Activated gamma-delta T cell (primary cell): ENCODE measurements around the gene LHFPL3.
"Not testable (repeated sequence)": the region's sequence is repeated elsewhere in the genome, so short reads cannot be mapped to it uniquely, and the experiment has no call there.

Source experiments
- DNase-seq: peaks from one replicate; lab custom pipeline; 2025; lab: John Stamatoyannopoulos, UW

LHFPL3 gene

GRCh38 chr7:104595591-104595990, 267.2 kb downstream of the LHFPL3 start:
- DNase-seq = not testable (repeated sequence)

GRCh38 chr7:104603957-104604356, 275.6 kb downstream of the LHFPL3 start:
- no peak for DNase-seq

GRCh38 chr7:104604706-104605105, 276.3 kb downstream of the LHFPL3 start:
- DNase-seq = no peak

- no peak for DNase-seq
These were observed 292.9 kb downstream of the LHFPL3 start for GRCh38 chr7:104621321-104621720.

GRCh38 chr7:104625956-104626355, 297.6 kb downstream of the LHFPL3 start:
- DNase-seq = no peak

GRCh38 chr7:104627516-104627915, 299.1 kb downstream of the LHFPL3 start:
- no peak for DNase-seq

GRCh38 chr7:104628017-104628416, 299.6 kb downstream of the LHFPL3 start:
- no peak for DNase-seq

- no peak for DNase-seq
These were observed 301.0 kb downstream of the LHFPL3 start for GRCh38 chr7:104629408-104629807.

GRCh38 chr7:104640506-104640905, 312.1 kb downstream of the LHFPL3 start:
- DNase-seq = no peak

- DNase-seq = no peak
These were observed 314.2 kb downstream of the LHFPL3 start for GRCh38 chr7:104642560-104642959.

- DNase-seq = no peak
These were observed 315.3 kb downstream of the LHFPL3 start for GRCh38 chr7:104643587-104644217.

GRCh38 chr7:104650991-104651640, 322.7 kb downstream of the LHFPL3 start:
- no peak for DNase-seq

GRCh38 chr7:104652434-104652833, 324.0 kb downstream of the LHFPL3 start:
- no peak for DNase-seq

- no peak for DNase-seq
These were observed 324.5 kb downstream of the LHFPL3 start for GRCh38 chr7:104652865-104653264.

GRCh38 chr7:104653825-104654401, 325.5 kb downstream of the LHFPL3 start:
- DNase-seq = no peak

- DNase-seq = no peak
These were observed 327.2 kb downstream of the LHFPL3 start for GRCh38 chr7:104655592-104655991.

GRCh38 chr7:104656467-104656866, 328.1 kb downstream of the LHFPL3 start:
- no peak for DNase-seq

GRCh38 chr7:104657134-104657533, 328.7 kb downstream of the LHFPL3 start:
- DNase-seq = no peak

- no peak for DNase-seq
These were observed 333.2 kb downstream of the LHFPL3 start for GRCh38 chr7:104661575-104661974.

GRCh38 chr7:104664648-104665047, 336.2 kb downstream of the LHFPL3 start:
- DNase-seq = no peak

GRCh38 chr7:104677587-104677986, 349.2 kb downstream of the LHFPL3 start:
- DNase-seq = no peak

GRCh38 chr7:104679085-104679484, 350.7 kb downstream of the LHFPL3 start:
- no peak for DNase-seq

GRCh38 chr7:104686286-104686685, 357.9 kb downstream of the LHFPL3 start:
- DNase-seq = no peak
